HG02588 (cell line): ENCODE data around the gene NUBP2.

ENCODE experiments used
- ATAC-seq: cut with Tn5 transposase; IDR thresholded peaks from one replicate; pipeline ENCODE4 v1.9.1; 2021; ENCODE audit warnings: mild to moderate bottlenecking, moderate library complexity; ENCODE audit not compliant: unreplicated experiment

NUBP2 gene

GRCh38 chr16:1757714-1758461 lies 24.9 kb upstream of the NUBP2 start:
- no peak for ATAC-seq

- no peak for ATAC-seq
Measured at GRCh38 chr16:1758923-1759322, 23.8 kb upstream of the NUBP2 start.

DNA sequence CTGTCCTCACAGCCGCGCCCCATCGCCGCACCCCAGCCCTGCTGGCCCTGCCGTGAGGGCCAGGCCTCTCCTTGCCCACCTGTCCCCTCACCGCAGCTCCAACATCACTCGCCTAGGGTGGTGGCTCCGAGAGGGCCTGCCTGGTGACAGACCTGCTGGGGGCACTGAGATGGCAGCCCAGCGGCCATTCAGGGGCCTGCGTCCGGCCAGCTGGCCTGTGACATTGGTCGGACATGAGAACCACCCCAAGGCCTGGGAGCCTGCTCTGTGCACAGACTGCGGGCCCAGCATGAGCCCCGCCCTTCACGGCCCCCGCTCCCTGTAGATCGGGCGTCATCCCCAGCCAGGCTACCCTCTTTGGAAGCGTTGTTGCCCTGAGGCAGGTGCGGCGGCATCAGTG lies 23.2 kb upstream of the NUBP2 start:
- ATAC-seq = no peak

- ATAC-seq = no peak
Measured at GRCh38 chr16:1760911-1761310, 21.8 kb upstream of the NUBP2 start.

- no peak for ATAC-seq
Measured at GRCh38 chr16:1761751-1762150, 21.0 kb upstream of the NUBP2 start.

GRCh38 chr16:1762196-1762878 lies 20.4 kb upstream of the NUBP2 start:
- ATAC-seq = no peak

GRCh38 chr16:1762879-1763520 lies 19.8 kb upstream of the NUBP2 start:
- ATAC-seq = no peak

- no peak for ATAC-seq
Measured at GRCh38 chr16:1763521-1764511, 18.9 kb upstream of the NUBP2 start.

DNA sequence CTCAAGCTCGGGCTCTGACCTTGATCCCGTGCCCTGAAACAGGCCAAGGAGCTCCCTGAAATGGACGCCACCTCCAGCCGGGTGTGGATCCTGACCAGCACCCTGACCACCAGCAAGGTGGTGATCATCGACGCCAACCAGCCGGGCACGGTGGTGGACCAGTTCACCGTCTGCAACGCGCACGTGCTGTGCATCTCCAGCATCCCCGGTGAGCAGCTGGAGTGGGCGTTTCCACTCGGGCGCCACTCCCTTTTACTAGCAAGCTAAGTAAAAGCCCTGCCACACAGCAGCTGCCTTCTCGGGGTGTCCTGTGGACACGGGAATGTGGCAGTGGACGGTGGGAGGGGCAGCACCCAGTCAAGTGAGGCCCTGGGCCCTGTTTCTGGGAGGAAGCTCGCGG lies 17.8 kb upstream of the NUBP2 start:
- ATAC-seq = no peak

GRCh38 chr16:1765826-1766225 lies 16.9 kb upstream of the NUBP2 start:
- ATAC-seq = no peak

- ATAC-seq = no peak
Measured at GRCh38 chr16:1766231-1766630, 16.5 kb upstream of the NUBP2 start.

GRCh38 chr16:1766701-1767100 lies 16.1 kb upstream of the NUBP2 start:
- ATAC-seq = no peak

- no peak for ATAC-seq
Measured at GRCh38 chr16:1767116-1767994, 15.4 kb upstream of the NUBP2 start.

DNA sequence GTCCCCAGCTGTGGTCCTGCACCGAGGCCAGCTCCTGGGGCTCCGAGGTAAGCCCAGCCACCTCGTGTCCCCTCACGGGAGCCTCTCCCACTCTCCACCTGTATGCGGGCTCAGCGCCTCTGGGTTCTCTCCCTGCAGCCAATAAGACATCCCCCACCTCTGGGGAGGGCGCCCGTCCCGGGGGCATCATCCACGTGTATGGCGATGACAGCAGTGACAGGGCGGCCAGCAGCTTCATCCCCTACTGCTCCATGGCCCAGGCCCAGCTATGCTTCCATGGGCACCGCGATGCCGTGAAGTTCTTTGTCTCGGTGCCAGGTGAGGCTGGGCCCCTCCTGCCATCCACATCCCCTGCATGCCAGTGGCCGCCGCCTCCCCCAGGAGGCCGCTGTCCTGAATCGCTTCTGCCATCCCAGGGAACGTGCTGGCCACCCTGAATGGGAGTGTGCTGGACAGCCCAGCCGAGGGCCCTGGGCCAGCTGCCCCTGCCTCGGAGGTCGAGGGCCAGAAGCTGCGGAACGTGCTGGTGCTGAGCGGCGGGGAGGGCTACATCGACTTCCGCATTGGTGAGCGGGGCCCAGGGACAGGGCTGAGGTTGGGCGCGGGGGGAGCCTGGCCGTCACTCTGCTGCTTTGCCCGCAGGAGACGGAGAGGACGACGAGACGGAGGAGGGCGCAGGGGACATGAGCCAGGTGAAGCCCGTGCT lies 14.5 kb upstream of the NUBP2 start:
- ATAC-seq = no peak

GRCh38 chr16:1768767-1769401 lies 13.9 kb upstream of the NUBP2 start:
- ATAC-seq = no peak

GRCh38 chr16:1769402-1770300 lies 13.1 kb upstream of the NUBP2 start:
- ATAC-seq = no peak

DNA sequence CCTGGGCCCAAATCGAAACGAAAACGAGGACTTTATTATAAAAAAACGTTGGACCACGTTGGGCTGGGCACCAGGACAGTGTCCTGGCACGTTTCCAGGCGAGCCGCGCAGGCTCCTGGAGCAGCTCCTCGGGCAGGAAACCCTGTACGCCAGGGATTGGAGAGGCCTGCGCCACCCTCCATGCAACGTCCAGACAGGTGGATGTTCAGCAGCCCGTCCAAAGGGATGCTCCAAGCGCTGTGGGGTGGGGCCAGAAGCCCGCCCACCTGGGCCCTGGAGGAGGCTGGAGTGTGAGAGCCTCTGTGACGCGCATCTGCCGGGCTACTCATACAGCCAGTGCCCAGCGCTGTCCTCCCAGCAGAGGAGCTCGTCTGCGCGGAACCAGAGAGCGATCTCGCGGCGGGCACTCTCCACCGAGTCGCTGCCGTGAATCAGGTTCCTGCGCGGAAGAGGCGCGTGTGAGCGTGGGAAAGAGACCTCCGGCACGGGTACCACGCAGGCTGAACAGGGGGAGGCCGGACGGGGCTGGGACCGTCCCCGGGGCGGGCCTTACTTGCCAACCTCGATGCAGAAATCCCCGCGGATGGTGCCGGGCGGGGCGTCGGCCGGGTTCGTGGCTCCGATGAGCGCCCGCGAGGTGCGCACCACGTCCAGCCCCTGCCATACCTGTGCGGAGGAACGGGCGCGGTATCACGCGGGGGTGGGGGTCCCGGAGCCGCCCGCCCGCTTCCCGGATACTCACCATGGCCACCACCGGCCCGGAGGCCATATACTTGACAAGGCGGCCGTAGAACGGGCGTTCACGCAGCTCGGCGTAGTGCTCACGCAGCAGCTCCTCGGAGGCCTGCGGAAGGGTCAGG lies 12.2 kb upstream of the NUBP2 start:
- no peak for ATAC-seq
